UCSD-AML1 (cell line): ENCODE measurements around the gene EDRF1.
A peak's percentile ranks its signal among the peaks of the same experiment; 100 is the strongest.
"Not testable (repeated sequence)": the region's sequence is repeated elsewhere in the genome, so short reads cannot be mapped to it uniquely, and the experiment has no call there.

Source experiments
- DNase-seq: peaks from one replicate; lab custom pipeline; 2025; ENCODE audit not compliant: unreplicated experiment; lab: John Stamatoyannopoulos, UW

Gene EDRF1

GRCh38 chr10:125719173-125720001 lies at the start of gene EDRF1:
Gene EDRF1 (plus strand): TSS chr10:125719709. CDS start chr10:125719808, 99 bp downstream.
- DNase-seq, result peak; percentile 99

GRCh38 chr10:125672884-125673283 lies 46.6 kb upstream of the EDRF1 start:
- no peak for DNase-seq

- DNase-seq, result no peak
Observed at GRCh38 chr10:125679436-125679835, 40.1 kb upstream of the EDRF1 start.

- DNase-seq, result no peak
Observed at GRCh38 chr10:125683063-125683462, 36.4 kb upstream of the EDRF1 start, which contains the start of gene TEX36. Gene TEX36 (minus strand): TSS chr10:125683163. CDS start chr10:125682989, 174 bp downstream.

GRCh38 chr10:125683821-125684220 lies 35.7 kb upstream of the EDRF1 start:
- no peak for DNase-seq

GRCh38 chr10:125684581-125684980 lies 34.9 kb upstream of the EDRF1 start:
- DNase-seq, result peak; percentile 60

GRCh38 chr10:125687507-125688185 lies 31.9 kb upstream of the EDRF1 start:
- no peak for DNase-seq

- DNase-seq, result no peak
Observed at GRCh38 chr10:125689955-125690569, 29.4 kb upstream of the EDRF1 start.

- DNase-seq, result no peak
Observed at GRCh38 chr10:125691160-125691981, 28.1 kb upstream of the EDRF1 start.

GRCh38 chr10:125692196-125692595 lies 27.3 kb upstream of the EDRF1 start:
- no peak for DNase-seq

- no peak for DNase-seq
Observed at GRCh38 chr10:125692601-125693523, 26.6 kb upstream of the EDRF1 start.

GRCh38 chr10:125693524-125693847 lies 26.0 kb upstream of the EDRF1 start:
- DNase-seq, result no peak

GRCh38 chr10:125694883-125695282 lies 24.6 kb upstream of the EDRF1 start:
- DNase-seq, result no peak

GRCh38 chr10:125696884-125697283 lies 22.6 kb upstream of the EDRF1 start:
- DNase-seq, result not testable (repeated sequence)

- DNase-seq, result no peak
Observed at GRCh38 chr10:125698481-125698998, 21.0 kb upstream of the EDRF1 start.

GRCh38 chr10:125699562-125700143 lies 19.9 kb upstream of the EDRF1 start:
- DNase-seq, result no peak

- DNase-seq, result no peak
Observed at GRCh38 chr10:125700355-125700911, 19.1 kb upstream of the EDRF1 start.

- DNase-seq, result no peak
Observed at GRCh38 chr10:125707541-125708468, 11.7 kb upstream of the EDRF1 start.
